Fibroblast of the aortic adventitia (primary cell): ENCODE data around the gene TMIGD3. TPM values are rescaled to one million over a fixed set of nuclear protein-coding genes. Genes with fewer than 3 reads are reported as not detected.
A peak's percentile ranks its signal among the peaks of the same experiment; 100 is the strongest.

ENCODE experiments used
- DNase-seq: peaks from one replicate; pipeline ENCODE4 v3.0.0-alpha.2; 2010; ENCODE audit warnings: low read depth
- H3K4me3 ChIP-seq: 2 replicates; pipeline ENCODE4 v1.5.1; 2011; ENCODE audit warnings: low read depth, mild to moderate bottlenecking, control low read depth, low read length, moderate library complexity
- CTCF ChIP-seq: IDR thresholded peaks from 2 replicates; pipeline ENCODE4 v1.5.1; 2011; ENCODE audit warnings: mild to moderate bottlenecking, low read length, control low read depth, inconsistent platforms; ENCODE audit not compliant: insufficient read depth
- total RNA-seq: library from RNA; depleted of rRNA; stranded (reverse); fragments of >200 nt; gene quantifications from 2 replicates; pipeline ENCODE4 v1.2.3, GENCODE V29; 2012; ENCODE audit warnings: low replicate concordance

TMIGD3 gene
- total RNA-seq, 1 donor = not detected

GRCh38 chr1:111486431-111486830, 17.0 kb downstream of the TMIGD3 start:
- no peak overlapping the region for H3K4me3 ChIP-seq
- TF ChIP-seq CTCF = no peak
- DNase-seq = no peak

- TF ChIP-seq CTCF = no peak
- DNase-seq = no peak
- no peak overlapping the region for H3K4me3 ChIP-seq
Observed at GRCh38 chr1:111484391-111485026, 18.9 kb downstream of the TMIGD3 start.

- DNase-seq = no peak
- no peak overlapping the region for H3K4me3 ChIP-seq
- TF ChIP-seq CTCF = no peak
Observed at GRCh38 chr1:111483876-111484275, 19.6 kb downstream of the TMIGD3 start.

GRCh38 chr1:111483166-111483565, 20.3 kb downstream of the TMIGD3 start:
- DNase-seq = peak; percentile 65
- no peak for TF ChIP-seq CTCF
- no peak overlapping the region for H3K4me3 ChIP-seq

GRCh38 chr1:111481387-111482221, 21.8 kb downstream of the TMIGD3 start:
- peak; percentile 69 for DNase-seq
- H3K4me3 ChIP-seq = no peak overlapping the region
- TF ChIP-seq CTCF = peak; percentile 80

- no peak for TF ChIP-seq CTCF
- no peak overlapping the region for H3K4me3 ChIP-seq
- no peak for DNase-seq
Observed at GRCh38 chr1:111480674-111481073, 22.8 kb downstream of the TMIGD3 start.
